Fibroblast of skin of abdomen (primary cell): ENCODE measurements around the gene TTC34.

Experiments
- DNase-seq: peaks from one replicate; pipeline ENCODE4 v3.0.0-alpha.2; 2013

The TTC34 gene

DNA sequence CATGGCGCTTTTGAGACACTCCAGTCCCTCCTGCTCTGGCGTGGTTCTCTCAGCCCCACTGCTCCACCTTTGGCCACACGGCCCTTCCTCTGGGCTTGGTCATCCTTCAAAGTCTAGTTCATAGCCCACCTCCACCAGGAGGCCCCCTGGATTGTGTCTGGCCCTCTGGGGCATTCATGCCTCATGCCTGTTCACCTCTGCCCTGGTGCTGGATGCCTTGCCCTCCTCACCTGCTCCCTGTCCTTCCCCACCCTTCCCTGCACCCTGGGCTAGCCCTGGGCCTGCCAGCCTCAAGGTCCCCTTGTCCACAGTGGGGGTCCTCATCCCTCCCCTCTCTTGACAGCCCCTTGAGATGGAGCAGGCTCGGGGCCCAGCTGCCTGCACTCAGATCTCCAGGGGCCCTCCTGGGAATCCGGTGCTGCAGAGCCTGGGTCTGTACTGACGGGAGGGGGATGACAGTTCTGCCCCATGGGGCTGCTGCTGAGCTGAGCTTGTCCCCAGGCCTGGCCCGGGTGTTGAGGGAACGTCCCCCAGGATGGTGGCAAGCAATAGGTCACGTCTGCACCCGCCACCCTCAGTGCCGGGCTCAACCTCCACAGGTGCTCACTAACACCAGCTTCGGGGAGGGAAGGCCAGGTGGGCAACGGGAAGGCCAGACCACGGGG lies 196.5 kb downstream of the TTC34 start:
- no peak for DNase-seq

DNA sequence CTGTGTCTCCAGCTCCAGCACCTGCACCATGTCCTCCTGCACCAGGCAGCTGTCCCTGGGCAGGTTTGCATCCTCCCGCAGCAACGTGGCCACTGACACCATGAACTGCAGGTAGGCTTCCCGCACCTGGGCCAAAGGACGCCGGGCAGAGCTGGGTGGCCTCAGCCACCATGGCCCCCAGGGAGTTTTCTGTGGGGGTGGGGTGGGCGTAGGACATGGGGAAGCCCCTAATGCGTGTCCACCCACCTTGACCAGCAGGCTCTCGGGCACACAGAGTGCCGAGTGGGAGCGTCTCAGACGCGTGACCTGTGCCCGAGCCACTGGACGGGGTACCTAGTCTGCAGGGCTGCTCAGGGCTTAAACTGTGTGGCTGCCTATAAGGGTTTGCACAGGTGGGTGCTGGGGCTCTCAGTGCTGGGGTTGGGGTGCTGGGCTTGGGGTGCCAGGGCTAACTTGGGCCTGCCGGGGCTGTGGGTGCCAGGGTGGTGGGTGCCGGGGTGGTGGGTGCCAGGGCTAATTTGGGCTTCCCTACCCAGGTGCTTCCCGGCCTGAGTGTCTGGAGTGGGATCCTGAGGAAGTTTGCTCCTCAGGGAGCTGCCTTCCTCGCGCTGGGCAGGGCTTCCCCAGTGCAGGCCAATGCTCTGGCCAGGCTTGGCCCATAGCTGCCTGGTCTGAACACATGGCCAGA lies 197.2 kb downstream of the TTC34 start:
- no peak for DNase-seq

DNA sequence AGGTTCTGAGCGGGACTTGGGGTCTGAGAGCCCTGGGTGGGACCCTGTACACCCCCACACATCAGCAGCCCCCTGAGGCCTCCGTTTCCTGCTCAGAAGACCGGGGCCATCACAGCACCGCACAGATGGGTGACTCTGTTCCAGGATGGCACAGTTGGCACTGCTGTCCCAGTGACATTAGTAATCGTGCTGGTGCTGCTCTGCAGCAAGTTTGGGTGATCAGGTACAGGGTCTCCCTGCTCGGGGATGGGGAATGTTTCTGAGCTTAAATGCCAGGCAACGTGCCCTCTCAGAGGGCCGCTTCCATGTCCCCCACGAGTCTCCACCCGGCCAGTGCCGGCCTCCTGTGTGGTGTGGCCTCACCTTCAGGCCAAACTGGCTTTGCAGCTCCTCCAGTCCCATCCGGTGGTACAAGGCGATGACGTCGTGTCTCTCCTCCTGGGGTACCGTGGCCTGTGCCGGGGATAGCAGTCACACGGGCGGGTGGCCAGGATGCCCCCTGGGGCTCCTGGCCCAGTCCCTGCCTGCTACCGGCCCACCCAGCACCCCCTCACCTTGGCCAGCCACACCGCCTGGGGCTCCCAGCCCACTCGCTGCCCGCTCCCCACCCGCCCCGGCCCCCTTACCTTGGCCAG lies 197.9 kb downstream of the TTC34 start:
- DNase-seq, result no peak

DNA sequence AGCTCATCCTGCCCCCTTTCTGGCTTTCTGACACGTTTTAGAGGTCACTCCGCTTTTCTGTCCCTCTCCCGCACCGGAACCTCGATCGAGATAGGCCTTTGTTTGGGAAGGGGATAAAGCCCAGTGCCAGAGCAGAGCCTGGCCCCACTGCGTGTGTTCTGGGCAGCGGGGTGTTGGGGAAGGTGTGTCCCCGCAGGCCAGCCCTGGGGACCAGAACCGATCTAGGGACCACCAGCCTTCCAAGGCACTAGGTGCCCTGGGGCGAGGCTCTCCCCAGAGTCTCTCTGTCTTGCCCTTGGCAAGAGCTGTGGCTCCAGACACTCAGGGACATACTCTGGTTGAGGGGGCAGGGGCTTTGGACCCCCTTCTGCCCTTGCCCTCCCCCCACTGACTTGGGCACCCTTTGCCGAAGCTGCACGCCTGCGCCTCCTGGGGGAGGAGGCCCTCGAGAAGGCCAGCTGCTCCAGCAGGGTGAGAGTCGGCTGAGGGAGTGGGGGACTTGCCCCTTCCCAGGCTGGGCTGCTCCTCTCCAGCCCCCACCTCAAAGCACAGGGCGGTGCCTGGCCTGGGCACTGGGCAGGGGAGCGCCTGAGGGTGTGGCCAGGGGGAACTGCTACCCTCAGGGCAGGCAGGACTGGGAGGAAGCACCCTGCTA lies 198.5 kb downstream of the TTC34 start:
- no peak for DNase-seq

DNA sequence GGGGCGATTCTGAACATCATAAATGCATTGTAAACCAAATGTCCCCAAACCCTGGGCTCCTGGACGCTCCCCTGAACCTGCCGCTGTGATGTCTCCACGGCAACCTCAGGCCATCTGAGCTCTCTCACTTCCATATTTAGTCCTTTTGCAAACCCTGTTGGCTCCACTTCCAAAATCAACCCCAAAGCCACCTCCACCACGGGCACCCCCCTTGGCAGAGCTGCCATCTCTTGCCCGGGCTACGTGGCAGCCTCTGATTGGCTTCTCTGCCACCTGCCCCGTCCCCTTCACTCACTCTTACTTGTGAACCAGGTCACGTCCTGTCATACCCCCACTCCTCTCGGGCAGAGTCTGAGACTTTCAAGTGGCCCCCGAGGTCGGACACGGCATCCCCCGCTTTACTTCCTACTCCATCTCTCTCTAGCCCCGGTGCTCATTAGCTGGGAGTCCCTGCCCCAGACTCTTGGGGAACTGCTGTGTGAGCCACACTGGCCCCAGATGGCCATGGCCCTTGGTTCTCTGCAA lies 199.1 kb downstream of the TTC34 start:
- no peak for DNase-seq

DNA sequence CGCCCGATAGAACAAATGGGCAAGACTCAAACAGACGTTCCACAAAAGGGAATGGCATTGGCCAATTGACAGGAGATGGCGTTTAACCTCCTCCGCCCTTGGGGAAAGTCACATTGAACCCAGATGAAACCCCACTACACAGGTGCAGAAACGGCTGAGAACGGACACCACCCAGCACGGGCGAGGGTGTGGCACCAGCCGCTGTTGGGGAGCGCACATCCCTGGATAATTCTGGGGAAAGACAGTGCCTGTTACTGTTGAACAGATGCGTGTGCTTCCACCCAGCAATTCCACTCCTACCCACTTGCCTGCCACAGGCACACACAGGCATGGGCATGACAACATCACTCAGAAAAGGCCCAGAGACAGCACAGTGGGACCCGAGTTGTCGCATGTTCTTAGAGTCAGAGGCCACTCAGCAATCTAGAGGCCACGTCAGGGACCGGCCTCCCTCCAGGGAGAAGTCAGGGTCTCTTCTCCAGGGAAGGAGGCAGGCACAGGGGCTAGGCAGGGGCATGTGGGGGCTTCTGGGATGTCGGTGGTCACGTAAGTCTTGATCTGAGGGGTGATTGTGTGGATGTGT lies 199.7 kb downstream of the TTC34 start:
- no peak for DNase-seq

DNA sequence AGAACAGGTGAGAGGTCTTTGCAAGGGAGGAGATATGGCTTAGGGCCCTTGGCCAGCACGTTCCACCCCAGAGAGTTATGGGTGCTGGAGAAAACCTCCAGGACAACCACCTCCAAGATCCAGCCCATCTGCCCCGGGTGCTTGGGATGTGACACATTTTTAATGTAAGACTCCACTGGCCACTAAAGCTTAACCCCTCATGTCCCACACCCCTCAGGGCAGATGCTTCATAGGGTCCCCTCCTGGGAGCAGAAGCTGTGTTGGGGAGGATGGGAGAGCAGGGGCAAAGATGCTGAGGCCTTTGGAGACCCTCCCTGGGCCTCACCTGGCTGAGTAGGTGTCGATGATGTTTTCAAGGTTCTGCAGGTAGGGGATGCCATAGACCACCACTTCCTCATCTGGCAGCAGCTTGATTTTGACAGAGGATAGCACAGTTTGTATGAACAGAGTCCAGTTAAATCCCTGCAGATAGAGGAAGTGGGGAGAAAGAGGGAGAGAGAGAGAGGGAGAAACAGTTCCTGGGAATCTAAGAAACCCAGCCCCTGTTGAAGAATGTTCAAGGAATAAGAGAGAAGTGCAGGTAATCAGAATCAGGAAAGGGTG lies 203.1 kb downstream of the TTC34 start:
- no peak for DNase-seq

DNA sequence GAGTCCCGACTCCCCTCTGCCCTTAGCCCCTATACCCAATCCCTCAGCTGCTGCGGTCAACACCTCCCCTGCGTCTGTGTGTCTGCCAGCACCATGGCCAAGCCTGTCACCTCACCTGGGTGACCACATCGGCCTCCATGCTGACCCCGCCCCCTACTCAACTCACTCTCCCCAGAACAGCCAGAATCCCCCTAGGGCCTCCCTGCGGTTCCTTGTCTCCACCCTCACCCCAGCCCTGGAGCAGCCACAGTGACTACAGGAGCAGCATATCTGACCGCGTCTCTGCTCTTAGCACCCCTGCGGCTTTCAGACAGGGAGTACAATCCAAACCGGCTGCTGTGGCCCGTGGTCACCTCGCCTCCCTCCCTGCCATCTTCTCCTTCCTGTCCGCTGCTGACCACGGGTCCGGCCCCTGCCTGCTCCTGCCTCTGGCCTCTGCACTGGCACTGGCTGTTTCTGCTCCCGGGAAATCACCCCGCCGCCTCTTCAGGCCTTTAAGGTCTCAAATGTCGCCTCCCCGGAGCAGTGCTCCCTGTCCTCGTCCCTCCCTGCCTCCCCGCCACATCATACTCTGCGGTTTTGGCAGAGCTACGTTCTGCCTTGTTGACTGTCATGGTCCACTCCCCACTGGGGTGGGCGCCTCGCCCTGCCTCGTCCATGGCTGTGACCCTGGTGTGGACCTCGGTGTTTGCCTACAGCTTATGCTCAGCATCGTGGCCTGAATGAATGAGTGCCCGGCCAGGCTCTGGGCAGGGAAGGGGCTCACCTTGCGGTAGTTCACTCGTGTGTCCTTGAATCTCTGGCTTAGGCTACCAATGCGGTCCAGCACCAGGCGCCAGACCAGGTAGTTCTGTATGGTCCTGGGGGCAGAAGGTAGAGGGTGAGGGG lies 203.8 kb downstream of the TTC34 start:
- DNase-seq, result no peak

DNA sequence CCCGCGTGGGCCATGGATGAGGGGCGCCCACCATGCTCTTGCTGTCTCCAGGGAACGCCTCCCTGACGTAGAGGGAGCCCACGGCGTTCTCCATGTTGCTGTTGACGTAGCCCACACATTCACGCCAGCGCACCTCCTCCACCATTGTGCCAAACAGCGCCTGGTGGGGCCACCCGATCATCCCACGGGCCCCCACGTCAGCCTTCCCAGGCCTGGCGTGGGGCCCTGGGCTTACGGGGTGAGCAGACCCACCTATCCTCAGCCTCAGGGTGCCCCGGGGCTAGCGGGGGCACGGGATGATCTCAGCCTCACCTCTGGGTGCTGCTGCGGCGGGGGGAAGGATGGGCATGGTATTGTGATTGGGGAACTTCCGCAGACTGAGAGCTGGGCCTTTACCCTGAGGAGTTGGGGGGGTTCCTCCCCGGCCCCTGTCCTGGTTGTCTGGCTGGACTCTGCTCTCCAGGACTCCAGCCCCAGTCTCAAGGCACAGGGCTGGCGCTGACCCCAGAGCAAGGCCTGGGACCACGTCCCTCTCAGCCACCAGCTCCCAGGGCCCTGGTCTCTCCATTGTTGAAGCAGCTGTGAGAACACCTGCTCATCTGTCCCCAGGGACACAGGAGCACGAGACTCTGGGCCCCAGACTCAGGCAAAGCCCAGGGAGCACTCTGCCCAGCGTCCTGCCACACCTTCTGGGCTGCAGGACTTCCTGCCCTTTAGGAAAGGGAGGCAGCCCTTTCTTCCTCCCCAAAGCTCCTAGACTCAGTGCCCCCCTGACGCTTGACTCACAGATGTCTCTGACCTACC lies 204.8 kb downstream of the TTC34 start:
- no peak for DNase-seq

DNA sequence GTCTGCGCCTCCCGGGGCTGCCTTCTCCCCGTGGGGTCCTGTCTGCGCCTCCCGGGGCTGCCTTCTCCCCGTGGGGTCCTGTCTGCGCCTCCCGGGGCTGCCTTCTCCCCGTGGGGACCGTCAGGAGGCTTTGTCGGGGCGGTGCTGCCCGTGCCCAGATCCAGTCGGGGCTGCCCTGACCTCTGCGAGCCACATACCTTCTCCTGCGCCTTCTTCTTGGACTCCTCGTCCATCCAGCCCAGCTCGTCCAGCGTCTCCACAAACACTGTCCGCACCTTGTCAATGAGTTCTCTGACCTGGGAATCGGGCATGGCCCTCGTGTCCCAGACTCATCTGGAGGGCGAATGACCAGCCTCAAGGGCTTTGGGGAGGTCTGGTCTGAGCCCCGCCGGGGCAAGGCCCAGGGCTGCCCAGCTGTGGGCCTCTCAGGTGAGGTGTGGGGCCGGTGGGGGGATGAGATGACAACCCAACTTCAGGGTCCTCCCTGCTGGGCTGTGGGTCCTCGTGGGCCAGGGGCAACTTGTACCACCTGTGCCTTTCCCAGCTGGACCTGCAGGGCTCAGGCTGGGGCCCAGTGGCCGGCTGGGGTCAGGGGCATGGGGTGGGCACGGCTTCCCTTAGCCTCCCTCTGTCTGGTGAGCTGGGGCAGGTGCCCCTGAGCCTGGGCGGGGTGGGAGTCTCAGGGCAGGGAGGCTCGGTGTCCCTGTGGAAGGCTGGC lies 205.5 kb downstream of the TTC34 start:
- DNase-seq, result no peak

DNA sequence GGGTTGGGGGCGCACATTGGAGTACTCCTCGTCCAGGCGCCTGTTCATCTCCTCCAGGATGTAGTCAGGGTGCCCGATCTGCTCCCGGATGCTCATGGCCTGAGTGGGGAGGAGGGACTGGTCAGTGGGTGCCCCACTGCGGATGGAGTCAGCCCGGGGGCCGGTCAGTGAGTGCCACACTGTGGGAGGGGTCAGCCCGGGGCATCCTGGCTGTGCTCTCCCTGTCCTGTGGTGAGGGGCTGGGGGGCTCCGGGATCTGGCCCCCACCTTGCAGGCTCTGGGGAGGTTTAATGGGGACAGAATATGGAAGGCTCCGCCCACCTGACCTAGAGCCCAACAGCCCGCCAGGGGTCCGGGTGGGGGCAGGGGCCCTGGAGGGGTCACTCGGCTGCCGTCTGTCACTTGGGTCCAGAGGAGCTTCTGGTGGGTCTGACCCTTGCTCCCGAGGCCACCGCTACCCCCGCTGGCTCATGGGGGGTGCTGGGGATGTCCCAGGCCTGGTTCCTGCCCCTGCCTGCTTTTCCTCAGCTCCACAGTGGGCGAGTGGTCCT lies 206.2 kb downstream of the TTC34 start:
- DNase-seq, result no peak

DNA sequence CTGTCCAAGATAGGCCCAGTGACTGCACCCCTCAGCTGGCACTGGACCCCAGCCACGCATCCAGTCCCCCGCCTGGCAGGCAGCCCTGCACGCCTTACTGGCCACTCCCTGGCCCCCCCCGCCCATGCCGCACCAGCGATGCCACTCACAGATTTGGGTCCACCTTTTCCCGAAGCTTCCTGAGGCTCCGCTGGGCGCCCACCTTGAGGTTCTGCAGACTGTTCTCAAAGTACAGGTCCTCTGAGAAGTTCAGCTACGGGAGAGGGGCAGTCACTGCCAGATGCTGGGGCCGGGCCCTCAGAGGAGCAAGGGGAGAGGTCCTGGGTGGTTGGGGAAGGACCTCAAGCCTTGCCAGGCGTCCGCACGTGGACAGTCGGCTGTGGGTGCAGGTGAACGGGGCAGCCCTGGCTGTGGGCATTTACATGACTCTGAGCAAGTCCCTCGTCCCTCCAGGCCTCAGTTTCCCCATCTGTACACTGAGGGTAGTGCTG lies 206.8 kb downstream of the TTC34 start:
- DNase-seq, result no peak

DNA sequence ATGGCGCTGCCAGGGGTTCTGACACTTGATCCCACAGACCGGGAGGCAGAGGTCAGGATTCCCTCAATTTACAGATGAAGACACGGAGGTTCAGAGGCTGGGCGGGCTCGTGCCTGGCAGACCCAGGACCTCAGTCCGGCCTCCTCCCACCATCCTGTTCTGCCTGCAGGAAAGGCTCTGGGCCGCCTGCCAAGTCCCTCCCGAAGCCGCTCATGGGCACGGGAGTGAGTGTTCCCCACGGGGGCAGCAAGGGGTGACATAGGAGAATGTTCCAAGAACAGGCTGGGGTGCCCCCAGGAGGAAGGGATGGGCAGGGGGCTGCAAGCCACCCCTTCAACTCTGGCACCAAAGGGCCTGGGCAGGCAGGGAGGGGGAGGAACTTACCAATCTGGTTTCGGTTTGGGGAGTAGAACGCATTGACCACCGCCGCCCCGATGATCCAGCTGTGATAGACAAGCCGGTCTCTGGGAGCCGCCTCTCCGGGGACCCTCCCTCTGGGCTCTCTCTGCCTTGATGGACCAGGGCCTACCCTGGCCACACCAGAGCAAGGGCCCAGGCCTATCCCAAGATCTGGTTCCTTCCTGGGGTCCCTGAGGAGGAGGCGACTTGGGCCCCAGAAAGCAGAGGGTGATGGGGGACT lies 207.4 kb downstream of the TTC34 start:
- no peak for DNase-seq

DNA sequence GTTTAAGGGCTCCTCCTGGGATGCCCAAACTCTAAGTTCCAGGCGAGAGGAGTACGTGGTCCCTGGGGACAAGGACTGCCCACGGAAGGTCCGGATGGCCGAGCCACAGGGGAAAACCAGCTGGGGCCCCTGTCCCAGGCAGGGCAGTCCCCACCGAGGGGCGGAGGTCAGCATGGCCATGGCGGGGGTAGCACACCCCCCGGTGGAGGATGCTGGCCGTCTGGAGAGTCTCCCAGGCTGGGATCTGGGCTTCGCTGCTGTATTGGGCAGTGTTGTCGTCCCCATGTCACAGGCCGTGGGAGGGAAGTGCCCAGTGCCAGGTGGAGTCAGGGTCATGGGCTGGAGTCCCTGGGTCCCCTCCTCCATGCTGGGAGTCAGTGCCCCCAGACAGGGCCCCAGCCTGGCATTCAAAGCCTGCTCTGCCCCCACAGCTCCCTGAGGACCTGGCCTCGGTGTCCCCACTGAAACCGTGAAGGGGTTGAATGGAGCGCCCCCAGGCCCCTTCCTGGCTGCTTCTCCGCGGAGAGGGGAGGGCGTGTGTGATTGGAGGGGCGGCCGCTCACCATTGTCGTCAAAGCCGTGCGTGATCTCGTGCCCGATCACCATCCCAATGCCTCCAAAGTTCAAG lies 208.1 kb downstream of the TTC34 start:
- no peak for DNase-seq

DNA sequence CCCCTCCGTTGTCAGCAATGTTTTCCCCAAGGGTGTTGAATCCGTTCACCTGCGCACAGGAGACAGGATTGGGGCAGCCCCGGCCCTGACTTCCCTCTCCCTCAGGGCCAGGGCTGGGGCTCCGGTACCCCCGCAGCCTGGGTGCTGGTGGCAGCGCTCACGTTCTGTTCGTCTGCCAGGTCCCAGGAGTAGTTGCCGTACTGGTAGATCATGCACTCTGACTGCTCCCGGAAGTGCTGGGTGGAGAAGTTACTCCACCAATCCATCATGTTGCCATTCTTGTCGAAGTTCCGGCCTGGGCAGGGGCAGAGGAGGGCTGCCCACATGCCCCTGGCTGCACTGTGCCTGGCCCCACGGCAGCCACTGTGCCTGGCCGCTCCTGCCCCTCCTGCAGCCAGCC lies 208.8 kb downstream of the TTC34 start:
- DNase-seq, result no peak

DNA sequence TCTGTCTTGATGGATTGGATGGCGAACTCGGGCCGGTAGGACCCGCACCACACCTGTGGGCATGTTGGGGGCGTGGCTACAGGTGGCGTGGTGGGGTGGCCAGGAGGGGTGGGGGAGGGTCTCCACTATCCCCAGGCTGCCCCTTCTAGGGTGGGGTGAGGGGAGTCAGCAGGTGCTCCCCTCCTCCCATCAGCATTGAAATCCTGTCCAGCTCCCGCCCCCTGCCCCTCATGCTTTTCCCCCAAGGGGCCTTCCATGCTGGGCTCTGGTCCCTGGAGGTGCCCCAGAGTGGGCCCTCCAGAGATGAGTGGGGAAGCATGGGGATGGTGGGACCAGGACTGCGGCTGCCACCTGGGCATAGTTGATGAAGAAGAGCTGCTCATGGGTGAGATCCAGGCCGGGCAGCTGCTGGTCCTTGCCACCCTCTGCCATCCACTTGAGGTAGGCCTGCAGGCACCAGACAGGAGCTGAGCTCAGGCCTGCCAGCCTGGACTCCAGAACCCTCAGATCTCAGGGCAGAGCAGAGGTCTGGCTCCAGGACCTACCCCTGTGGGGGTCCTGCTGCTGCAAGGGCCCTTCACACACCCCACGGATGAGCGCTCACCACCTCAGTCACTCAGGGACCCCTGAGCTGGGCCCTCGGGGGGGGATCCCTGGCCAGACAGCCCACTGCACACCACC lies 209.8 kb downstream of the TTC34 start:
- no peak for DNase-seq

DNA sequence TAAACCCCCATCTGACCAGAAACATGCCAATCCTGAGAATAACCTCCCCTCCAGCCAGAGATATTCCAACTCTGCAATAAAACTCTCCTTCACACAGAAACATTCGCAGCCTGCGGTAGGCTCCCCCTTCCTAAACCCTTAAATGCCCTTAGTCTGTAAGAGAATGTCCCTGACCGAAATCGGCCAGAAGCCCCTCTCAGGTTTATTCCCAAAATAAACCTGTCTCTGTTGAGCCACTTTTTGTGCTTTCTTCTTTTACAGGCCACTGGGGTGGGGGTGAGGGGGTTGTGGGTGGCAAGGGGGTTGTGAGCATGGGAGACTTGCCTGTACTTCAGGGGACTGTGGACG lies 210.3 kb downstream of the TTC34 start:
- DNase-seq, result no peak
